ENCODE results near the gene ITPRIP. TPM values are rescaled to one million over a fixed set of nuclear protein-coding genes. Genes with fewer than 3 reads are reported as not detected.

ITPRIP gene
- total and polyA plus RNA-seq, 2 donors from 2014 or later = 9.0 to 21.6 TPM

DNA sequence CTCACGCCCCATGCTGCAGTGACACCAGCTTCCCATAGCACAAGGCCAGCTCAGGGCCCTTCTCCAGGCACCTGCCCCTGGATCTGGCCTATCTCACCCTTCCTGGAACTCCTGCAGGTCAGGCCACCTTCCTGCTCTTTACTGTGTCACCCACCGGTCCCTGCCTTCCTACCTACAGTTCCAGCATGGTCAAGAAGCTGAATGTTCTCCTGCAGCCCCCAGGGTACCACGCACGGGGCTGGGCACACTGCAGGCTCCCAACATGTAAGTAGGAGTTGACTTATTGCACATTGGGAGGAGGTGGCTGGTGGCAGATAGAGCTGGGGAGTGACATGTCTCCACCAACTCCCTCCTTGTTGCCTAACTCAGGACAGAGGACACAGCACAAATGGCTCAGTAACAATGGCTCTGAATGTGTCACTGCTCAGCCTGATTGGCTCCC, 14.5 kb downstream of the ITPRIP start:
- H3K4me3 ChIP-seq (ENCODE audit: low read length in 3 of 3) = no peak overlapping the region
- peaks cover 0 to 63% (median 37%) of the 10 kb centered on the region in 3 donors for H3K4me1 ChIP-seq (ENCODE audit: control insufficient read depth in 2 of 3, insufficient read depth in 2 of 3, low read depth in 1 of 3, low read length in 3 of 3)
- TF ChIP-seq, protein P1, sequence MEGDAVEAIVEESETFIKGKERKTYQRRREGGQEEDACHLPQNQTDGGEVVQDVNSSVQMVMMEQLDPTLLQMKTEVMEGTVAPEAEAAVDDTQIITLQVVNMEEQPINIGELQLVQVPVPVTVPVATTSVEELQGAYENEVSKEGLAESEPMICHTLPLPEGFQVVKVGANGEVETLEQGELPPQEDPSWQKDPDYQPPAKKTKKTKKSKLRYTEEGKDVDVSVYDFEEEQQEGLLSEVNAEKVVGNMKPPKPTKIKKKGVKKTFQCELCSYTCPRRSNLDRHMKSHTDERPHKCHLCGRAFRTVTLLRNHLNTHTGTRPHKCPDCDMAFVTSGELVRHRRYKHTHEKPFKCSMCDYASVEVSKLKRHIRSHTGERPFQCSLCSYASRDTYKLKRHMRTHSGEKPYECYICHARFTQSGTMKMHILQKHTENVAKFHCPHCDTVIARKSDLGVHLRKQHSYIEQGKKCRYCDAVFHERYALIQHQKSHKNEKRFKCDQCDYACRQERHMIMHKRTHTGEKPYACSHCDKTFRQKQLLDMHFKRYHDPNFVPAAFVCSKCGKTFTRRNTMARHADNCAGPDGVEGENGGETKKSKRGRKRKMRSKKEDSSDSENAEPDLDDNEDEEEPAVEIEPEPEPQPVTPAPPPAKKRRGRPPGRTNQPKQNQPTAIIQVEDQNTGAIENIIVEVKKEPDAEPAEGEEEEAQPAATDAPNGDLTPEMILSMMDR (IDR thresholded peaks at IDR 0.05; ENCODE audit: borderline replicate concordance, extremely low read depth, insufficient read depth) = no peak
- H3K27me3 ChIP-seq (ENCODE audit: control insufficient read depth, insufficient read depth, low read length) = no peaks in the 10 kb centered on the region
- DNase-seq (no peak), FAIRE-seq (no peak)
- H3K9me3 ChIP-seq (ENCODE audit: control insufficient read depth in 2 of 3, insufficient read depth in 1 of 3, low read length in 3 of 3) = no peaks in the 10 kb centered on the region
- no peak overlapping the region for H3K27ac ChIP-seq (ENCODE audit: low read depth in 2 of 2, low read length in 2 of 2)
- H3K9ac ChIP-seq (ENCODE audit: low read length in 3 of 3) = no peak overlapping the region
- intact Hi-C loops (cut with DNase I) = no loop called here
- no peaks in the 10 kb centered on the region for H3K36me3 ChIP-seq (ENCODE audit: control insufficient read depth in 2 of 3, insufficient read depth in 3 of 3, low read length in 3 of 3)

- no peaks in the 10 kb centered on the region for H3K27me3 ChIP-seq (ENCODE audit: control insufficient read depth, insufficient read depth, low read length)
- H3K27ac ChIP-seq (ENCODE audit: low read depth in 2 of 2, low read length in 2 of 2) = peak overlapping the region in 1 of 2 donors; percentile 27
- TF ChIP-seq, protein P1 (IDR thresholded peaks at IDR 0.05; ENCODE audit: borderline replicate concordance, extremely low read depth, insufficient read depth) = no peak
- no peaks in the 10 kb centered on the region for H3K36me3 ChIP-seq (ENCODE audit: control insufficient read depth in 2 of 3, insufficient read depth in 3 of 3, low read length in 3 of 3)
- H3K9ac ChIP-seq (ENCODE audit: low read length in 3 of 3) = no peak overlapping the region
- no peak for FAIRE-seq
- intact Hi-C loops (cut with DNase I) = no loop called here
- DNase-seq = peak in 1 of 5 donors; percentile 8
- H3K4me1 ChIP-seq (ENCODE audit: control insufficient read depth in 2 of 3, insufficient read depth in 2 of 3, low read depth in 1 of 3, low read length in 3 of 3) = peaks cover 0 to 62% (median 30%) of the 10 kb centered on the region in 3 donors
- H3K9me3 ChIP-seq (ENCODE audit: control insufficient read depth in 2 of 3, insufficient read depth in 1 of 3, low read length in 3 of 3) = no peaks in the 10 kb centered on the region
- H3K4me3 ChIP-seq (ENCODE audit: low read length in 3 of 3) = no peak overlapping the region
These were observed 15.2 kb downstream of the ITPRIP start for GRCh38 chr10:104323085-104323484.

- FAIRE-seq = no peak
- H3K36me3 ChIP-seq (ENCODE audit: control insufficient read depth in 2 of 3, insufficient read depth in 3 of 3, low read length in 3 of 3) = no peaks in the 10 kb centered on the region
- H3K4me1 ChIP-seq (ENCODE audit: control insufficient read depth in 2 of 3, insufficient read depth in 2 of 3, low read depth in 1 of 3, low read length in 3 of 3) = peaks cover 0 to 57% (median 27%) of the 10 kb centered on the region in 3 donors
- TF ChIP-seq, protein P1 (IDR thresholded peaks at IDR 0.05; ENCODE audit: borderline replicate concordance, extremely low read depth, insufficient read depth) = no peak
- no peaks in the 10 kb centered on the region for H3K9me3 ChIP-seq (ENCODE audit: control insufficient read depth in 2 of 3, insufficient read depth in 1 of 3, low read length in 3 of 3)
- no peaks in the 10 kb centered on the region for H3K27me3 ChIP-seq (ENCODE audit: control insufficient read depth, insufficient read depth, low read length)
- H3K27ac ChIP-seq (ENCODE audit: low read depth in 2 of 2, low read length in 2 of 2) = peak overlapping the region in 1 of 2 donors; percentile 27
- H3K4me3 ChIP-seq (ENCODE audit: low read length in 3 of 3) = no peak overlapping the region
- H3K9ac ChIP-seq (ENCODE audit: low read length in 3 of 3) = peak overlapping the region in 1 of 3 donors; percentile 1
- intact Hi-C loops (cut with DNase I) = no loop called here
- peak in 1 of 5 donors; percentile 70 for DNase-seq
These were observed 15.9 kb downstream of the ITPRIP start for GRCh38 chr10:104322416-104322782.
